ENCODE measurements around the gene HECW1. TPM values are rescaled to one million over a fixed set of nuclear protein-coding genes. Genes with fewer than 3 reads are reported as not detected.

Gene HECW1
- total and polyA plus RNA-seq, 2 of the 8 experiments (the other 6 are each of a cell fraction or from before 2014, with no cell fraction given) = 2.9 to 12.7 TPM

DNA sequence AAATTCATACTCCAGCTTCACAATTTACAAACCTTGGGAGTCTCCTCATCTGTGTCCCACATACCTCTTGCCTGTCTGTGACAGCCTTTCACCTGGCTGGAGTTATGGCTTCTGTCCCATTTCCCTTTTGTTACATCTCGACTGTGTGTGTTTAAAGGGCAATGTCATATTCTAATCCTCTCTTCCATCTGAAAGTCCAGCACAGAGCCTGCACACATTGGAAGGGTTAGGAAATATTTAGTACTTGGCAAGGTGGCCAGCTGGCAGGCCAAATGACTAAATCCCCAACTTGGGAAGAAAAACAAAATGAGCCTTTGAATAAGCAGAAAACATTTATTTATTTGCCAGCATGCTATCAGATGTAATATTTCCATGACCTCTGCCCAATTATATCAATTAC lies 350.4 kb downstream of the HECW1 start:
- H3K9ac ChIP-seq (replicated peaks in 1 of 4; ENCODE audit: extremely low read depth in 1 of 4, low read depth in 3 of 4, low read length in 3 of 4) = no peak overlapping the region
- no peak overlapping the region for H4K8ac ChIP-seq (ENCODE audit: extremely low read depth, insufficient read depth, low read length)
- no peaks in the 10 kb centered on the region for H3K27me3 ChIP-seq (replicated peaks in 1 of 4; ENCODE audit: control insufficient read depth in 3 of 4, extremely low read depth in 1 of 4, insufficient read depth in 3 of 4, low read length in 3 of 4)
- H3K36me3 ChIP-seq (ENCODE audit: control insufficient read depth in 2 of 4, insufficient read depth in 4 of 4, low read length in 3 of 4) = no peaks in the 10 kb centered on the region; a peak in 1 of 8 replicates
- no peak overlapping the region for H2BK5ac ChIP-seq (ENCODE audit: low read depth, low read length)
- H3K18ac ChIP-seq (ENCODE audit: extremely low read depth, low read length) = no peak overlapping the region
- H2BK15ac ChIP-seq (ENCODE audit: low read length) = 0 out of 2 replicates have a peak overlapping the region, but pooled peaks have one; percentile 37
- H3K4ac ChIP-seq (replicated peaks; ENCODE audit: insufficient read length, low read depth, low read length) = no peak overlapping the region
- no peak overlapping the region for H3K27ac ChIP-seq (ENCODE audit: low read depth, low read length)
- H2BK120ac ChIP-seq (replicated peaks; ENCODE audit: low read depth, low read length) = peak overlapping the region; percentile 16
- H2AFZ ChIP-seq (ENCODE audit: low read length) = no peak overlapping the region
- no peak overlapping the region for H3K4me3 ChIP-seq (ENCODE audit: extremely low read depth in 1 of 4, insufficient read depth in 2 of 4, low read depth in 3 of 4, low read length in 4 of 4)
- H3K56ac ChIP-seq (replicated peaks; ENCODE audit: insufficient read length, low read depth, low read length) = no peak overlapping the region
- H4K5ac ChIP-seq (ENCODE audit: insufficient read length, low read depth, low read length) = no peak overlapping the region
- peaks cover 3 to 13% (median 8%) of the 10 kb centered on the region in 4 experiments; a peak in 5 of 7 replicates for H3K4me1 ChIP-seq (replicated peaks in 1 of 4; ENCODE audit: control insufficient read depth in 3 of 4, insufficient read depth in 4 of 4, low read length in 3 of 4)
- no peak overlapping the region for H3K14ac ChIP-seq (ENCODE audit: insufficient read length)
- 91% methylated on average over 1 of the region's 1 CpG; no CpG with 5 or more reads in 1 of the 2 experiments for WGBS, 2 experiments (ENCODE audit: extremely low coverage in 1 of 2, insufficient coverage in 1 of 2, insufficient read length in 1 of 2, insufficient replicate concordance in 2 of 2, low coverage in 1 of 2, low lambda C conversion rate in 2 of 2, missing lambda C conversion rate in 1 of 2)
- H3K23me2 ChIP-seq (ENCODE audit: low read depth, low read length) = no peaks in the 10 kb centered on the region; the same call in 1 of the 2 replicates
- no peak overlapping the region for H3K4me2 ChIP-seq (ENCODE audit: insufficient read depth in 1 of 2, low read depth in 2 of 2, low read length in 2 of 2)
- DNase-seq (ENCODE audit: low read depth in 1 of 2, low spot score in 2 of 2) (no peak), FAIRE-seq (no peak)
- H2BK20ac ChIP-seq (ENCODE audit: low read length) = peak overlapping the region; percentile 43; the same call in 1 of the 2 replicates
- ChIA-PET POLR2A (ENCODE audit: partially characterized antibody) (no interaction called here), CTCF (ENCODE audit: partially characterized antibody) (interaction anchor here (0.6 to 1.7 kb wide), 6 partner anchors 8 to 291 kb away, joined by 3 to 8 read pairs (median 3); no protein-coding TSS in a partner anchor)
- H3K79me2 ChIP-seq (ENCODE audit: control insufficient read depth in 1 of 2, insufficient read depth in 2 of 2, low read length in 2 of 2) = no peaks in the 10 kb centered on the region
- H4K20me1 ChIP-seq (replicated peaks in 1 of 2; ENCODE audit: control insufficient read depth in 1 of 2, insufficient read depth in 2 of 2, low read length in 2 of 2) = no peaks in the 10 kb centered on the region
- no peaks in the 10 kb centered on the region for H3K79me1 ChIP-seq (ENCODE audit: low read depth, low read length)
- no peak overlapping the region for H3K23ac ChIP-seq (ENCODE audit: insufficient read length)
- no peaks in the 10 kb centered on the region for H3K9me3 ChIP-seq (ENCODE audit: insufficient read depth in 2 of 2, low read depth in 1 of 2, low read length in 1 of 2)
- no peak overlapping the region for H4K91ac ChIP-seq (replicated peaks; ENCODE audit: insufficient read length, low read length)
- H2BK12ac ChIP-seq (ENCODE audit: low read depth, low read length) = peak overlapping the region; percentile 88; the same call in 1 of the 2 replicates
- no peak overlapping the region; the same call in 1 of the 2 replicates for H2AK5ac ChIP-seq (ENCODE audit: low read depth, low read length)
- no peak for TF ChIP-seq GTF2F1 (IDR thresholded peaks at IDR 0.05; ENCODE audit: borderline replicate concordance, low read depth, low read length)
- TF ChIP-seq TAF1 (IDR thresholded peaks at IDR 0.05; ENCODE audit: low read depth, low read length) = no peak
- TF ChIP-seq NANOG (IDR thresholded peaks at IDR 0.05; ENCODE audit: insufficient read depth, low read depth, low read length, poor library complexity, severe bottlenecking) = no peak
- TF ChIP-seq KDM1A (IDR thresholded peaks at IDR 0.05; ENCODE audit: borderline replicate concordance, low read length) = no peak
- TF ChIP-seq KDM4A (IDR thresholded peaks at IDR 0.05; ENCODE audit: low read depth, low read length, severe bottlenecking) = no peak
- no peak for TF ChIP-seq CBX8 (IDR thresholded peaks at IDR 0.05; ENCODE audit: borderline replicate concordance, low read depth, low read length)
- TF ChIP-seq EZH2 (IDR thresholded peaks at IDR 0.05; ENCODE audit: low read depth, low read length, severe bottlenecking) = no peak
- TF ChIP-seq TCF12 (IDR thresholded peaks at IDR 0.05; ENCODE audit: low read depth, low read length) = no peak
- TF ChIP-seq, protein P1, sequence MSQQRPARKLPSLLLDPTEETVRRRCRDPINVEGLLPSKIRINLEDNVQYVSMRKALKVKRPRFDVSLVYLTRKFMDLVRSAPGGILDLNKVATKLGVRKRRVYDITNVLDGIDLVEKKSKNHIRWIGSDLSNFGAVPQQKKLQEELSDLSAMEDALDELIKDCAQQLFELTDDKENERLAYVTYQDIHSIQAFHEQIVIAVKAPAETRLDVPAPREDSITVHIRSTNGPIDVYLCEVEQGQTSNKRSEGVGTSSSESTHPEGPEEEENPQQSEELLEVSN (IDR thresholded peaks at IDR 0.05) = no peak
- TF ChIP-seq ASH2L (IDR thresholded peaks at IDR 0.05; ENCODE audit: low read length) = no peak

Data from H1 (cell line).